VCaP (cell line): ENCODE data around the gene CHIT1.
"Not testable (repeated sequence)": the region's sequence is repeated elsewhere in the genome, so short reads cannot be mapped to it uniquely, and the experiment has no call there.

Experiments
- H3K27ac ChIP-seq: fragments of 450-650 bp; 2 replicates; pipeline ENCODE4 v1.5.1; 2017
- TF ChIP-seq, protein P1 (sequence below): fragments of 450-650 bp; conservative IDR thresholded peaks from 2 replicates; pipeline ENCODE4 v1.5.1; 2017; ENCODE audit warnings: mild to moderate bottlenecking, moderate library complexity

CHIT1 gene

DNA sequence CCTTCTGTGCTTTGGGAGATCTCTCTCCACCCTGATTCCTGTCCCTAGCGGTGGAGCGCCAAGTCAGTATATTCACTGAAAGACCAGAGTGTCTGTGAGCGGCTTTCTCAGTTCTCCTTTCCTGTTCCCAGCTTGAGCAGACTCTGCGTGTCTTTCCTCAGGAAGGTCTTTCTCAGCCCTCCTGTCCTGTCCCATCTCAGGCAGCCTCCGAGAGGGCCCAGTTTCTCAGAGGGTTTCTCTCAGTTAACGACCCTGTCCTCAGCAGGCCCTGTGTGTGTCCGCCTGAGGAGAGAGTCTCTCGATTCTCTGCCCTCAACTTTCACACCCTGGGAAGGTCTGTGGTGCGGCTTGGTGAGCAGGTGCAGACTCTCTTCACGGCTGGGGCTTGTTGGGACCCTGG, 34.0 kb upstream of the CHIT1 start:
- TF ChIP-seq, protein P1, sequence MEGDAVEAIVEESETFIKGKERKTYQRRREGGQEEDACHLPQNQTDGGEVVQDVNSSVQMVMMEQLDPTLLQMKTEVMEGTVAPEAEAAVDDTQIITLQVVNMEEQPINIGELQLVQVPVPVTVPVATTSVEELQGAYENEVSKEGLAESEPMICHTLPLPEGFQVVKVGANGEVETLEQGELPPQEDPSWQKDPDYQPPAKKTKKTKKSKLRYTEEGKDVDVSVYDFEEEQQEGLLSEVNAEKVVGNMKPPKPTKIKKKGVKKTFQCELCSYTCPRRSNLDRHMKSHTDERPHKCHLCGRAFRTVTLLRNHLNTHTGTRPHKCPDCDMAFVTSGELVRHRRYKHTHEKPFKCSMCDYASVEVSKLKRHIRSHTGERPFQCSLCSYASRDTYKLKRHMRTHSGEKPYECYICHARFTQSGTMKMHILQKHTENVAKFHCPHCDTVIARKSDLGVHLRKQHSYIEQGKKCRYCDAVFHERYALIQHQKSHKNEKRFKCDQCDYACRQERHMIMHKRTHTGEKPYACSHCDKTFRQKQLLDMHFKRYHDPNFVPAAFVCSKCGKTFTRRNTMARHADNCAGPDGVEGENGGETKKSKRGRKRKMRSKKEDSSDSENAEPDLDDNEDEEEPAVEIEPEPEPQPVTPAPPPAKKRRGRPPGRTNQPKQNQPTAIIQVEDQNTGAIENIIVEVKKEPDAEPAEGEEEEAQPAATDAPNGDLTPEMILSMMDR: no peak
- H3K27ac ChIP-seq: no peak overlapping the region

DNA sequence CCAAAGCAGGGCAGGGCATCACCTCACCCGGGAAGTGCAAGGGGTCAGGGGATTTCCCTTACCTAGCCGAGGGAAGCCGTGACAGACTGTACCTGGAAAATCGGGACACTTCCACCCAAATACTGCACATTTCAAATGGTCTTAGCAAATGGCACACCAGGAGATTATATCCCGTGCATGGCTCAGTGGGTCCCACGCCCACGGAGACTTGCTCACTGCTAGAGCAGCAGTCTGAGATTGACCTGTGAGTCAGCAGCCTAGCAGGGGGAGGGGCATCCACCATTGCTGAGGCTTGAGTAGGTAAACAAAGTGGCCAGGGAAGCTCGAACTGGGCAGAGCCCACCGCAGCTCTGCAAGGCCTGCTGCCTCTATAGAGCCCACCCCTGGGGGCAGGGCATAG, 27.2 kb upstream of the CHIT1 start:
- not testable (repeated sequence) for H3K27ac ChIP-seq

DNA sequence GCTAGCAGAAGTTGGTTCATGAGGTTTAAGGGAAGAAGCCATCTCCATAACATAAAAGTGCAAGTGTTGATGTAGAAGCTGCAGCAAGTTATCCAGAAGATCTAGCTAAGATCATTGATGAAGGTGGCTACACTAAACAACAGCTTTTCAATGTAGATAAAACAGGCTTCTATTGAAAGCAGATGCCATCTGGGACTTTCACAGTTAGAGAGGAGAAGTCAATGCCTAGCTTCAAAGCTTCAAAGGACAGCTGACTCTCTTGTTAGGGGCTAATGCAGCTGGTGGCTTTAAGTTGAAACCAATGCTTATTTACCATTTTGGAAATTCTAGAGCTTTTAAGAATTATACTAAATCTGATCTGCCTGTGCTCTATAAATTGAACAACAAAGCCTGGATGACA, 25.3 kb upstream of the CHIT1 start:
- not testable (repeated sequence) for H3K27ac ChIP-seq

GRCh38 chr1:203252678-203253077, 23.2 kb upstream of the CHIT1 start:
- H3K27ac ChIP-seq: no peak overlapping the region
- TF ChIP-seq, protein P1: no peak

GRCh38 chr1:203251466-203251865, 22.0 kb upstream of the CHIT1 start:
- TF ChIP-seq, protein P1: no peak
- H3K27ac ChIP-seq: no peak overlapping the region

- no peak overlapping the region for H3K27ac ChIP-seq
- TF ChIP-seq, protein P1: no peak
These were observed 21.4 kb upstream of the CHIT1 start for GRCh38 chr1:203250911-203251310.

DNA sequence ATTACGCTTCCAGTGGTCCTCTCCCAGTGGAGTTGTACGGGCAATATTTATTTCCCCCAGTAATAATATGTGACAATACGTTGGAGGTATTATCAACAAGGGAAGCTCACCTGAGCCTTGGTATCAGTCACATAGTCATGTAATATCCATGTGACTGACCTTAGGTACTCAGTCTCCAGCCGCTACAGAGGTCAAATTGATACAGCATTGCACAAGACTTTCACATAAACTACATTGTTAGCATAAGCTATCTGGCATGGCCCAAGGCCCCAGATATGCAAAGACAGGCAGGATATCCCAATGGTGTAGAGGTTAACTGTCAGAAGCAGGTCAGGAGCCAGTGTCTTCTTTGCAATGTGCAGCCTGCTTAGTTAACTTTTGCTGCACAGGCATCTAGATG, 15.3 kb upstream of the CHIT1 start:
- TF ChIP-seq, protein P1: no peak
- H3K27ac ChIP-seq: no peak overlapping the region

DNA sequence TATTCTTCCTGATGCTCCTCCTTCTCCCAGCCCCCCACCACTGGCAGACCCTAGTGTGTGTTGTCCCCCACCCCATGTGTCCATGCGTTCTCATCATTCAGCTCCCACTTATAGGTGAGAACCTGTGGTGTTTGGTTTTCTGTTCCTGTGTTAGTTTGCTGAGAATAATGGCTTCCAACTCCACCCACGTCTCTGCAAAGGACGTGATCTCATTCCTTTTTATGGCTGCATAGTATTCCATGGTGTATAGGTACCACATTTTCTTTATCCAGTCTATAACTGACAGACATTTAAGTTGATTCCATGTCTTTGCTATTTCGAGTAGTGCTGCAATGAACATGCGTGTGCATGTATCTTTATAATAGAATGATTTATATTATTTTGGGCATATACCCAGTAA, 12.2 kb upstream of the CHIT1 start:
- H3K27ac ChIP-seq: not testable (repeated sequence)

DNA sequence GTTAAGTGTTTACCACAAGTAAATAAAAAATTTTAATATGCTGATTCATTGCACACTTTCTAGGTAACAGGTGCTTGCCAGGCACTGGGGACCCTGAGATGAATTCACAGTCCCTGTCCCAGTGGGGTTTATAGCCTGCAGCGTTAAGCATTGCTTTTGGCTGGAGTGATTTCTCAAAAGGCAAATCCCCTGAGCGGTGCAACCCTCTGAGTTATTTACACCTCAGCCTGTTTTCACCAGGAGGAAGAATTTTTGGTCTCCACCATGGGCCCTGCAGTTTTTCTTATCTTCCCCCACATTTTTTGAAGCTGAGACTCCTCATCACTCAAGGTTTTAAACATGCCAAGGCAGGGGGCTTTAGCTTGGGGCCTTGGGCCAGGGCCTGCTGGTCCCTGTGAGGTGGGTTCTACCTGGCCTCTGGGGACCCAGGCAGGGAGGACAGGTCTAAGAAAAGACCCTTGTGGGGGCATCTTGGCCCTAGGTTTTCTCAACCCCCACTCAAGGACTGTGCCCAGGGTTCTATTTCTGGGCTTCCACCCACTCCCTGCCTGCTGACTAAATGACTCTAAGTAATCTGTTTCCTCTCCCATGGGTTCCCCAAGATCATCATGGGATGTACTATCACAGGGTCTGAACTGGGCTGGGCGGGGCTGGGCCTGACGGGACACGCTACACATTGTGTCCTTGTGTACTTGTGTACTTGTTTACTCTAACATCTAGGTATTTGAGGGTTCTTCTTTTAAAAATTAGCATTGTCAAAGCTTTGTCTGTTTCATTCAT, 10.2 kb upstream of the CHIT1 start:
- no peak overlapping the region; the same call in 1 of the 2 replicates for H3K27ac ChIP-seq
- TF ChIP-seq, protein P1: no peak
